GM12801 (cell line): Measurements from ENCODE around the gene PYM1.

Experiments used
- TF ChIP-seq, protein P1 (sequence below): IDR thresholded peaks from one replicate; pipeline ENCODE4 v1.5.1; 2011; ENCODE audit warnings: control low read depth; ENCODE audit not compliant: insufficient read length; ENCODE audit errors: extremely low read depth

Gene PYM1

DNA sequence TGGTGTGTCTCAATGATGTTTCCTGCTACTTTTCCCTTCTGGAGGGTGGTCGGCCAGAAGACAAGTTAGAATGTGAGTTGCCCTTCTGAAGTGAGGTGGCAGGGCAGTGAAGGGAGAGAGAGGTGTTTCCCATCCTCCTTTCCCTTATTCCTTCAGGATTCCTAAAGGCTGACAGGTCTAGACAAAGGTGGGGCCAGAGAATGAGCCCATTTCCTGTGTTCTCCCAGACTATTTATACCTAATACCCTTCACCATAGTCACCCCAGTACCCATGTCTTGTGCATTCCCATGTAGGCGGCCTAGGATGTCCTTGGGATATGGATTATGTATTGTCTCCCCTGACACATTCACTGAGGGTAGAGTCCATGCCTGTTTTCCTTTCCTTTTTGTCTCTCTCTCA, 10.3 kb upstream of the PYM1 start:
- TF ChIP-seq, protein P1, sequence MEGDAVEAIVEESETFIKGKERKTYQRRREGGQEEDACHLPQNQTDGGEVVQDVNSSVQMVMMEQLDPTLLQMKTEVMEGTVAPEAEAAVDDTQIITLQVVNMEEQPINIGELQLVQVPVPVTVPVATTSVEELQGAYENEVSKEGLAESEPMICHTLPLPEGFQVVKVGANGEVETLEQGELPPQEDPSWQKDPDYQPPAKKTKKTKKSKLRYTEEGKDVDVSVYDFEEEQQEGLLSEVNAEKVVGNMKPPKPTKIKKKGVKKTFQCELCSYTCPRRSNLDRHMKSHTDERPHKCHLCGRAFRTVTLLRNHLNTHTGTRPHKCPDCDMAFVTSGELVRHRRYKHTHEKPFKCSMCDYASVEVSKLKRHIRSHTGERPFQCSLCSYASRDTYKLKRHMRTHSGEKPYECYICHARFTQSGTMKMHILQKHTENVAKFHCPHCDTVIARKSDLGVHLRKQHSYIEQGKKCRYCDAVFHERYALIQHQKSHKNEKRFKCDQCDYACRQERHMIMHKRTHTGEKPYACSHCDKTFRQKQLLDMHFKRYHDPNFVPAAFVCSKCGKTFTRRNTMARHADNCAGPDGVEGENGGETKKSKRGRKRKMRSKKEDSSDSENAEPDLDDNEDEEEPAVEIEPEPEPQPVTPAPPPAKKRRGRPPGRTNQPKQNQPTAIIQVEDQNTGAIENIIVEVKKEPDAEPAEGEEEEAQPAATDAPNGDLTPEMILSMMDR: no peak

GRCh38 chr12:55935738-55936151, 8.1 kb upstream of the PYM1 start:
- TF ChIP-seq, protein P1: no peak

DNA sequence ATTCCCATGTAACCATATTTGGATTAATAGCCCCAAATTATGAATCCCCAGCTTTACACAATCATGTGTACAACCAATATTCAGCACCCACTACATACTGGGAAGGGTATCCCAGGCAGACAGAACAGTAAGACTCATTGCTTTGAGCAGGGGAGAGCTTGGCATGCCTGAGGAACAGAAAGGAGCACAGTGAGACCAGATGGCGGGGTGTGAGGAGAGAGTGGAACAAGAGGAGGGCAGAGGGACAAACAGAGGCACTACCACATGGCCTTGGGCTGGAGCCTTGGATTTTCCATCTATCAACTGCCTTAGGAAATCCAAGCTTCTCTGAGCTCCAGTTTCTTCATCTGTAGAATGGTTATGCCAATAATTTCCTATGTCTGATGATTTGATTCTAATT, 7.1 kb upstream of the PYM1 start:
- TF ChIP-seq, protein P1: no peak

DNA sequence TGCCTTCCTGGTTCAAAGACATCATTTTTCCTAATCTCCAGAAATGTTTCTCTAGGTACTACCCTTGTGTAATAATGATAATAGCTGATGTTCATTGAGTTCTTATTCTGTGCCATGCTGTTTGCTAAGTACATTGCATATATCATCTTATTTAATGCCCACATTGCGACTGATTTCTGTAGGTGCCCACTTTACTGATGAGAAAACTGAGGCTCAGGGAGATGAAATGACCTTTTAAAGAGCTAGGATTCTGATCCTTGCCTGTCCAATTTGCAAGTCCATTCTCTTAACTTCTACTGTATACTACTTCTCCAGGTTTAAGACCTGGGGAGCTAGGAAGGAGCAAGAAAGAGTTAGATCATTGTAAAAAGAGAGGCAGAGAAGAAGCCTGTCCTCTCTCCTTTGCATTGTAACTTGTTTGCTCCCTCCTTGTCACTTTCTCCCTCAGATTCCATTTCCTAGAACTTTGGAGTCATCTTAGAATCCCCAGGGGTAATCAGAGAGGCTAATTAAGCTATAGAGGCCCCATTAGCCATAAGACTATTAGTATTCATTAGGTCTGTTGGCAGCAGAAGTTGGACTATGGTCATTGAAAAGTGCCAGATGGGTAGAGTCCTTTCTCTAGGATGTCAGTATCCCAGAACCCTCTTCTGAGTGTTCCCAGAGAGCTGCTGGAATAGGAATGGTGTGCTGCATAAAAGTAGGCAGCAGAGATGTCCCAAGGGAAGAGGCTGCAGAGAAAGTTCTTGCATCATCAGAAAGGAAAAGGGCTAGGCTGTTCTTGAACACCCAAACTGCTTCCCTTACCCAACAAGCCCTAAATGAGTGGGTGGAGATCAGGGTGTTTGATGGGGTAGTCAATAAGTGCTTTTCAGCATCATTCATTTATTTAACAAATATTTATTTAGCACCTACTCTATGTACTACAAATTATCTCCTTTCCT, 6.4 kb upstream of the PYM1 start:
- TF ChIP-seq, protein P1: no peak

DNA sequence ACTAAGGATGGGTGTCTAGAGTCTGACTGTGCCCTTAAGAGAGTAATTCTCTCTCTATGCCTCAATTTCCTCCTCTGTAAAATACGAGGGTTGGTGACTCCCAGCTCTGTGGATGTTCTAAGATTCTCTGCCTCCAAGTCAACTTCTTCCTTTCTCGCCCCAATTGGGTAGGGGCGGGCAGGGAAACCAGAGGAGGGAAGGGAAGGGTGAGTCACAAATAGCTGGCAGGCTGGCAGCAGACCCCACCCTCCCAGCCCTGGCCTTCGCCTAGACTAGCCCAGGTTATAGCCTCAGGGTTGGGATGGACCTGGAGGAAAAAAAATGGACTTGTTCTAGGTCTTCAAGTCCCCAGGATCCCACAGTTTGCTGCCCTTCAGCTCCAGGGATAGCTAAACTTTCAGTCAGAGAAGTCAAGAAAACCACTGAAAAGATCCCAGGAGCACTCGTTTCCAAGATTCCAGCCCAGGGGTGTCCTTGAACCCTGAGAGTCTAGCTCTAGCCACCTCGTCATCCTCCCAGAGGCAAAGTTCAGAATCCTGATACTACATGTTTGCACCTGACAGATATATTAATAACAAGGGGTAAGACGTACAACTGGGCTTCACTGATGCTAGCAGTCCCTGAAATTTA, 5.6 kb upstream of the PYM1 start:
- TF ChIP-seq, protein P1: no peak

GRCh38 chr12:55932551-55932910, 4.8 kb upstream of the PYM1 start:
- TF ChIP-seq, protein P1: no peak

DNA sequence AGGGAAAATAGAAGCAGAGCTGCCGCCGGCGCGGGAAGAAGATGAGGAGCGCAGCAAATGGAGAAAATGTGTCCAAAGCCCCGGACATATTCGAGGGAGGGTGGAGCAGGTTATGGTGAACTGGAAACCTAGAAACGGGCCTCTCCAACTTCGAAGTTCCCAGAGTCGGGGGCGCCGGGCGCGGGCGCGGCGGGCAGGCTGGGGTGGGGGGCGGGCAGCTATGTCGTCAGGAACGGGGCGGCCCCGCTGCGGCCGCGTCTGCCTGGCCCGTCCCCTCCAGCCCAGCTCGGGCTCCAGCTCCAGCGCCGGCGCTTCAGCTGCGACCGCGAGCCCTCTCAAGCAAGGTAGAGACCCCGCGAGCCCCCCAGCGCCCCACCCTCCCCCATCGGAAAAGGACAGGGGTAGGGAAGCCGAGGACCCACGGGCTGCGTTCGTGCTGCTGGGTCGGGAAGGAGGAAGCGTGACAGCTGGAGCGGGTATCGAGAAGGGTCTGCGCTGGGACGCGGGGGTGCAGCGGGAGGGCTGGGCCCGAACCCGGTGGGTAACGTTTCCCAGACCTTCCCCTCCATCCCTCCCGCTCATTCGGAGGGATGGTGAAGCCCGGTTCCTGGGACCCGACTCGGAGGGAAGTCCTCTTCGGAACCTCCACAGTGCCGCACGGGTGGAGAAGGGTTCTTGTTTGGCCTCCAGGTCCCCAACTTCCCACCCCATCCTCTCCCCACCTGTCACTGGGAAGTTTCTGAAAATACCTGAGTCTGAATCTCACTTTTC, 4.3 kb upstream of the PYM1 start:
- TF ChIP-seq, protein P1: no peak
